Osteoblast (primary cell): Measurements from ENCODE around the gene SYT3. TPM values are rescaled to one million over a fixed set of nuclear protein-coding genes. Genes with fewer than 3 reads are reported as not detected.
"Not testable (repeated sequence)": the region's sequence is repeated elsewhere in the genome, so short reads cannot be mapped to it uniquely, and the experiment has no call there.

Source experiments
- DNase-seq: peaks from one replicate; pipeline ENCODE4 v3.0.0; 2011; ENCODE audit warnings: low spot score, mixed read lengths; ENCODE audit not compliant: insufficient read length; ENCODE audit errors: missing footprints
- H2AFZ ChIP-seq: 2 replicates; pipeline ENCODE4 v1.6.0; 2011; ENCODE audit warnings: mild to moderate bottlenecking, low read length
- H3K27ac ChIP-seq: 2 replicates; pipeline ENCODE4 v1.5.1; 2011; ENCODE audit warnings: mild to moderate bottlenecking, low read depth, low read length, moderate library complexity
- H3K27me3 ChIP-seq: 2 replicates; pipeline ENCODE4 v1.6.0; 2012; ENCODE audit warnings: mild to moderate bottlenecking, control low read depth, inconsistent platforms, low read length, moderate library complexity; ENCODE audit not compliant: insufficient read depth
- H3K36me3 ChIP-seq: 2 replicates; pipeline ENCODE4 v1.5.1; 2011; ENCODE audit warnings: mild to moderate bottlenecking, low read length, control low read depth, moderate library complexity; ENCODE audit not compliant: insufficient read depth
- H3K4me1 ChIP-seq: 2 replicates; pipeline ENCODE4 v1.5.1; 2011; ENCODE audit warnings: mild to moderate bottlenecking, low read length, control low read depth, moderate library complexity; ENCODE audit not compliant: insufficient read depth
- H3K4me2 ChIP-seq: 2 replicates; pipeline ENCODE4 v1.6.0; 2011; ENCODE audit warnings: mild to moderate bottlenecking, low read length; ENCODE audit not compliant: insufficient read depth
- H3K4me3 ChIP-seq: fragments of 200-600 bp; sonication (generic); 3 replicates; pipeline ENCODE4 v1.5.1; 2012; ENCODE audit warnings: mild to moderate bottlenecking, low read length, inconsistent platforms; ENCODE audit not compliant: insufficient read depth
- H3K79me2 ChIP-seq: 2 replicates; pipeline ENCODE4 v1.6.0; 2012; ENCODE audit warnings: mild to moderate bottlenecking, low read length, control low read depth, inconsistent platforms; ENCODE audit not compliant: insufficient read depth
- H3K9me3 ChIP-seq: 2 replicates; pipeline ENCODE4 v1.5.1; 2011; ENCODE audit warnings: low read depth, low read length, control low read depth
- H4K20me1 ChIP-seq: 2 replicates; pipeline ENCODE4 v1.6.0; 2012; ENCODE audit warnings: mild to moderate bottlenecking, low read length, control low read depth; ENCODE audit not compliant: insufficient read depth
- total RNA-seq: library from RNA; depleted of rRNA; stranded (reverse); fragments of >200 nt; gene quantifications from 2 replicates; pipeline ENCODE4 v1.2.3, GENCODE V29; 2012
- TF ChIP-seq, protein P1 (sequence below): IDR thresholded peaks from 2 replicates; pipeline ENCODE4 v1.5.1; 2011; ENCODE audit warnings: mild to moderate bottlenecking, low read depth, low read length, moderate library complexity; ENCODE audit errors: extremely low read depth

SYT3 gene
- total RNA-seq, 1 donor, result 0.36 TPM

DNA sequence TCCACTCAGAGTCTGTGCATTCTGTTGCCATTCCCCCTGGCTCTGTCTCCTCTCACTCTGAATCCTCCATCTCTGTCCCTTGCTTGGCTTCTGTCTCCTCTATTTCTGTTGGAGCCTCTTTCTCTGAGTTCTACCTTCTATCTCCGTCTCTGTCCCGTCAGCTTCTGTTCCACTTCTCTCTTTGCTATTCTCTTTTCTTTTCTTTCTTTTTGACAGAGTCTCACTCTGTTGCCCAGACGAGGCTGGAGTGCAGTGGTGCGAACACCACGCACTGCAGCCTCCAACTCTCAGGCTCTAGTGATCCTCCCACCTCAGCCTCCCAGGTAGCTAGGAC is 37.6 kb downstream of the SYT3 start:
- peaks cover 11% of the 10 kb centered on the region for H3K27me3 ChIP-seq
- H3K9me3 ChIP-seq, result no peaks in the 10 kb centered on the region
- no peaks in the 10 kb centered on the region for H3K4me1 ChIP-seq
- H2AFZ ChIP-seq, result no peak overlapping the region
- DNase-seq, result no peak
- H3K36me3 ChIP-seq, result no peaks in the 10 kb centered on the region
- TF ChIP-seq, protein P1, sequence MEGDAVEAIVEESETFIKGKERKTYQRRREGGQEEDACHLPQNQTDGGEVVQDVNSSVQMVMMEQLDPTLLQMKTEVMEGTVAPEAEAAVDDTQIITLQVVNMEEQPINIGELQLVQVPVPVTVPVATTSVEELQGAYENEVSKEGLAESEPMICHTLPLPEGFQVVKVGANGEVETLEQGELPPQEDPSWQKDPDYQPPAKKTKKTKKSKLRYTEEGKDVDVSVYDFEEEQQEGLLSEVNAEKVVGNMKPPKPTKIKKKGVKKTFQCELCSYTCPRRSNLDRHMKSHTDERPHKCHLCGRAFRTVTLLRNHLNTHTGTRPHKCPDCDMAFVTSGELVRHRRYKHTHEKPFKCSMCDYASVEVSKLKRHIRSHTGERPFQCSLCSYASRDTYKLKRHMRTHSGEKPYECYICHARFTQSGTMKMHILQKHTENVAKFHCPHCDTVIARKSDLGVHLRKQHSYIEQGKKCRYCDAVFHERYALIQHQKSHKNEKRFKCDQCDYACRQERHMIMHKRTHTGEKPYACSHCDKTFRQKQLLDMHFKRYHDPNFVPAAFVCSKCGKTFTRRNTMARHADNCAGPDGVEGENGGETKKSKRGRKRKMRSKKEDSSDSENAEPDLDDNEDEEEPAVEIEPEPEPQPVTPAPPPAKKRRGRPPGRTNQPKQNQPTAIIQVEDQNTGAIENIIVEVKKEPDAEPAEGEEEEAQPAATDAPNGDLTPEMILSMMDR, result no peak
- no peaks in the 10 kb centered on the region for H3K79me2 ChIP-seq
- no peak overlapping the region for H3K4me2 ChIP-seq
- no peak overlapping the region for H3K27ac ChIP-seq
- no peaks in the 10 kb centered on the region for H4K20me1 ChIP-seq
- no peak overlapping the region for H3K4me3 ChIP-seq

DNA sequence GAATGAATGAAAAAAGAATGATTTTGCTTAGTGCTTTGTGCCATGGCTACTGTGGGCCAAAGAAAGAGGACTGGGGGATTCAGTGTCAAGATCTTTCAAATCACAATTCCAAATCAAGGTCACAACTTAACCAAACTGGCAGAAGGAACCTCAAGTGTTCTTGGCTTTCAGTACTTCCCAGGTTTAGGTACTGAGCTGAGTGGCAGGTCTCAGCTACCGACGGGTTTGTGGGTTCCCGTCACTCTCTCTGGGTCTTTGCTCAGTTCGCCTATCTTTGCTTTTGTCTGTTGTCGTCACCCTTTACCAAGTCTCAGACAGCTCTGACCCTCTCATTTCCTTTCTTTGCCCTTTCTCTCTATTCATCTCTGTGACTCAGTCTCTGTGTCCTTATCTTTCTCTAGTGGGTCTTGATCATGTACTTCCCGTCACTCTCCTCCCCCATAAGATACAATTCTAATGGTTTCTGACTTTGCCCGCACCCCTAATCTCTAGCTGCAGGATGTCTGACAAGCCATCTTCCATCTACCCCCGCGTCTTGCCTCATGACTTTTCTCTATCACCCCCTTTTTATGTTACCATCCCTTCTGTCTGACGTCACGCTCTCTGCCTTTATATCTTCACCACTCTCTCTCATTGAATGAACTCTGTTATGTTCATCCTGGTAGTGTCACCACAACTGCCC is 38.1 kb downstream of the SYT3 start:
- TF ChIP-seq, protein P1, result no peak
- no peak overlapping the region for H2AFZ ChIP-seq
- H3K27ac ChIP-seq, result no peak overlapping the region

DNA sequence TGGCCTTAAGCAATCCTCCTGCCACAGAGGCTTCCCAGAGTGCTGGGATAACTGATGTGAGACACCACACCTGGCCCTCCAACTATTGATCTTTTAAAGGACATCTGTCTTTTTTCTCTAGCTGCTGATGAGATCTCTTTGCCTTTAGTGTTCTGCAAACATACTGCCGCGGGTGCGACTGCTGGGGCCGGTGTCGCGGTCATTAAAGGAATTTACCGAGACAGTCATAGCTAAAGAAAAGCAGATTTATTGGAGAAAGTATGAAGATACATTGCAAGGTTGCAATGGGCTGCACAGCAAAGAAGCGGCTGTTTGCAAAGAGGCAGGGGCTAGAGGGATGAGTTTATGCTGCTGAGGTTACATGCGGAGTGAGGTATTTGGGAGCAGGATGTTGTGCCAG is 40.3 kb downstream of the SYT3 start:
- Histone ChIP-seq H3K27me3 (peaks cover 11% of the 10 kb centered on the region), H3K36me3 (no peaks in the 10 kb centered on the region), H4K20me1 (no peaks in the 10 kb centered on the region), H3K4me3 (no peak overlapping the region), H3K27ac (no peak overlapping the region), H3K79me2 (no peaks in the 10 kb centered on the region), H3K4me1 (no peaks in the 10 kb centered on the region), H3K9me3 (no peaks in the 10 kb centered on the region), H3K4me2 (no peak overlapping the region), H2AFZ (no peak overlapping the region)
- TF ChIP-seq, protein P1, result no peak
- no peak for DNase-seq

More for the DNA sequence above, 38.1 kb downstream of the SYT3 start:
- Histone ChIP-seq H3K79me2 (no peaks in the 10 kb centered on the region), H3K9me3 (no peaks in the 10 kb centered on the region), H3K4me1 (no peaks in the 10 kb centered on the region), H3K36me3 (no peaks in the 10 kb centered on the region), H3K4me3 (no peak overlapping the region), H3K4me2 (no peak overlapping the region), H4K20me1 (no peaks in the 10 kb centered on the region), H3K27me3 (peaks cover 11% of the 10 kb centered on the region)
- no peak for DNase-seq

DNA sequence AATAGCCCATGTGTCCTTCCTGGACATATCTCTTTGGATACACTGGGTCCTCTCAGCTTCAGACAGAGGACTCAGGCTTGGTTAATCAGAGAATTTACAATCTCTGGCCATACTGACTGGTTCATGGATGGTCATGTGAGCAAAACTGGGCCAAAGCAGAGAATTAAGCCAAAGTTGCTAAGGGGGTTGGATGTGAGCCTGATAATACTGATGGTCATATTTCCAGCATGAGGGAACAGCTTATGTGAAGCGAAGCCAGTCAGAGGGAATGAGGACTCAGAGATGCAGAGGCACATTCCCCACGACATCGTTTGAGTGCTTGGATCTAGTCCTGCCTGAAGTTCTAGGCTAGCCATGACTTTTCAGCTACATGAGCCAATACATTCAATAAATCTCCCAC is 49.5 kb downstream of the SYT3 start:
- TF ChIP-seq, protein P1, result no peak
- H3K36me3 ChIP-seq, result no peaks in the 10 kb centered on the region
- DNase-seq, result no peak

DNA sequence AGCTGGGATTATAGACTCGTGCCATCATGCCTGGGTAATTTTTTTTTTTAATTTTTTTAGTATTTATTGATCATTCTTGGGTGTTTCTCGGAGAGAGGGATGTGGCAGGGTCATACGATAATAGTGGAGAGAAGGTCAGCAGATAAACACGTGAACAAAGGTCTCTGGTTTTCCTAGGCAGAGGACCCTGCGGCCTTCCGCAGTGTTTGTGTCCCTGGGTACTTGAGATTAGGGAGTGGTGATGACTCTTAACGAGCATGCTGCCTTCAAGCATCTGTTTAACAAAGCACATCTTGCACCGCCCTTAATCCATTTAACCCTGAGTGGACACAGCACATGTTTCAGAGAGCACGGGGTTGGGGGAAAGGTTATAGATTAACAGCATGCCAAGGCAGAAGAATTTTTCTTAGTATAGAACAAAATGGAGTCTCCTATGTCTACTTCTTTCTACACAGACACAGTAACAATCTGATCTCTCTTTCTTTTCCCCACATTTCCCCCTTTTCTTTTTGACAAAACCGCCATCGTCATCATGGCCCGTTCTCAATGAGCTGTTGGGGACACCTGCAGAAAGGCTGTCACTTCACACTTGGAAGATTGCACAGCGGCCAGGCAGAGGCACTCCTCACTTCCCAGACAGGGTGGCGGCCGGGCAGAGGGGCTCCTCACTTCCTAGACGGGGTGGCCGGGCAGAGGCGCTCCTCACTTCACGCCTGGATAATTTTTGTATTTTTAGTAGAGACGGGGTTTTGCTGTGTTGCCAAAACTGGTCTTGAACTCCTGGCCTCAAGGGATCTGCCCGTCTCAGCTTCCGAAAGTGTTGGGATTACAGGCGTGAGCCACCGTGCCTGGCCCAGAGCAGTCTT is 57.7 kb downstream of the SYT3 start:
- H3K4me2 ChIP-seq, H3K36me3 ChIP-seq, H3K4me1 ChIP-seq, H3K27ac ChIP-seq, H4K20me1 ChIP-seq, H3K4me3 ChIP-seq, H3K79me2 ChIP-seq, H2AFZ ChIP-seq, H3K27me3 ChIP-seq, DNase-seq, H3K9me3 ChIP-seq: not testable (repeated sequence)

More for the DNA sequence above, 49.5 kb downstream of the SYT3 start:
- Histone ChIP-seq H3K27me3 (no peaks in the 10 kb centered on the region), H3K4me3 (no peak overlapping the region), H4K20me1 (no peaks in the 10 kb centered on the region), H3K9me3 (no peaks in the 10 kb centered on the region), H3K79me2 (no peaks in the 10 kb centered on the region), H3K27ac (no peak overlapping the region), H2AFZ (no peak overlapping the region), H3K4me2 (no peak overlapping the region), H3K4me1 (no peaks in the 10 kb centered on the region)
